Measurements from ENCODE around the gene TMEM106C.

TMEM106C gene

GRCh38 chr12:47962198-47962597, 1.2 kb upstream of the TMEM106C start:
- Mint-ChIP-seq H3K9me3 (peaks cover 10% of the 10 kb centered on the region), H3K4me1 (ENCODE audit: low read depth) (peaks cover 28% of the 10 kb centered on the region), H3K36me3 (ENCODE audit: low read depth) (peaks cover 7% of the 10 kb centered on the region), H3K27me3 (peaks cover 46% of the 10 kb centered on the region), H3K27ac (no peak overlapping the region), H3K4me3 (no peak overlapping the region)
- intact Hi-C loops (cut with micrococcal nuclease), result loop anchor here (10.0 kb wide), 1 partner anchor 203 kb away; no protein-coding TSS in a partner anchor

DNA sequence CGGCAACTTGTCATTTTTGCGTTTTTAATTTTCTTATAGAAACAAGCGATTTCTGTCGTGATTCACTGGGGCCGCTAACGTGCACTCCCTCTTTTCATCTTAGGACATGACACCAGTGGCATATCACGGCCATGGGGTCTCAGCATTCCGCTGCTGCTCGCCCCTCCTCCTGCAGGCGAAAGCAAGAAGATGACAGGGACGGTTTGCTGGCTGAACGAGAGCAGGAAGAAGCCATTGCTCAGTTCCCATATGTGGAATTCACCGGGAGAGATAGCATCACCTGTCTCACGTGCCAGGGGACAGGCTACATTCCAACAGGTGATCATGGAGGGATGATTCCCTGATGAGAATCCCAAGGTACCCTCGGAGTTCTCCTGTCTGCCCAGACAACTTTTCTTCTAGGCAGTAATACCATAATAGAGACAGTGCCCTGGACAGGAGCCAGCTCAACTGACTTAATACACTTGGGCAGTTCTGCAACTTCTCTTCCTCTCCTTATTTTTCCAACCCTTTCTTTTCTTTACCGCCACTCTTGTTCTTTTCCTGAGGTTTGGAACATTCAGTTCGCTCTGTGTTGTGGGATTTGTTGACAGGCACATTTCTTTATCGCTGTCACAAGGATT, 821 bp downstream of the TMEM106C start:
- Mint-ChIP-seq H3K27ac (peak overlapping the region; percentile 81), H3K36me3 (ENCODE audit: low read depth) (peaks cover 7% of the 10 kb centered on the region), H3K9me3 (no peaks in the 10 kb centered on the region)

DNA sequence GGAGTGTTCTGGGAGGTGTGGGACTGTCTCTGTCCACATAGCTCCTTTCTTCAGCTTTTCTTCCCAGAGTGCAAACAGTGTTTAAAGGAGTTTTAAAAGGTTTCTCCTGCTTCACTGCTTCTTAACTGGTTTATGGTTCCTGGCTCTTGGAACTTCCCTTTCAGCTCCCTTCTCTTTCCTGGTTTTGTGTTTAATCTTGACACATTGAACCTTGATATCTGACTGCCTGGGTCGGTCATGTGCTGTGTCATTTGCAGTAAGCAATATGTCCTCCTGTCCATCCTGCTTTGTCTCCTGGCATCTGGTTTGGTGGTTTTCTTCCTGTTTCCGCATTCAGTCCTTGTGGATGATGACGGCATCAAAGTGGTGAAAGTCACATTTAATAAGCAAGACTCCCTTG, 2.2 kb downstream of the TMEM106C start:
- Mint-ChIP-seq H3K36me3 (ENCODE audit: low read depth) (peaks cover 7% of the 10 kb centered on the region), H3K27ac (peak overlapping the region; percentile 9), H3K27me3 (peaks cover 28% of the 10 kb centered on the region), H3K4me3 (no peak overlapping the region), H3K9me3 (no peaks in the 10 kb centered on the region), H3K4me1 (ENCODE audit: low read depth) (peaks cover 28% of the 10 kb centered on the region)
- intact Hi-C loops (cut with micrococcal nuclease), result loop anchor here (10.0 kb wide), 1 partner anchor 199 kb away; no protein-coding TSS in a partner anchor

More for the DNA sequence above, 821 bp downstream of the TMEM106C start:
- Mint-ChIP-seq H3K27me3 (peaks cover 41% of the 10 kb centered on the region), H3K4me1 (ENCODE audit: low read depth) (peaks cover 28% of the 10 kb centered on the region), H3K4me3 (peak overlapping the region; percentile 89)
- intact Hi-C loops (cut with micrococcal nuclease), result loop anchor here (10.0 kb wide), 1 partner anchor 201 kb away; no protein-coding TSS in a partner anchor

DNA sequence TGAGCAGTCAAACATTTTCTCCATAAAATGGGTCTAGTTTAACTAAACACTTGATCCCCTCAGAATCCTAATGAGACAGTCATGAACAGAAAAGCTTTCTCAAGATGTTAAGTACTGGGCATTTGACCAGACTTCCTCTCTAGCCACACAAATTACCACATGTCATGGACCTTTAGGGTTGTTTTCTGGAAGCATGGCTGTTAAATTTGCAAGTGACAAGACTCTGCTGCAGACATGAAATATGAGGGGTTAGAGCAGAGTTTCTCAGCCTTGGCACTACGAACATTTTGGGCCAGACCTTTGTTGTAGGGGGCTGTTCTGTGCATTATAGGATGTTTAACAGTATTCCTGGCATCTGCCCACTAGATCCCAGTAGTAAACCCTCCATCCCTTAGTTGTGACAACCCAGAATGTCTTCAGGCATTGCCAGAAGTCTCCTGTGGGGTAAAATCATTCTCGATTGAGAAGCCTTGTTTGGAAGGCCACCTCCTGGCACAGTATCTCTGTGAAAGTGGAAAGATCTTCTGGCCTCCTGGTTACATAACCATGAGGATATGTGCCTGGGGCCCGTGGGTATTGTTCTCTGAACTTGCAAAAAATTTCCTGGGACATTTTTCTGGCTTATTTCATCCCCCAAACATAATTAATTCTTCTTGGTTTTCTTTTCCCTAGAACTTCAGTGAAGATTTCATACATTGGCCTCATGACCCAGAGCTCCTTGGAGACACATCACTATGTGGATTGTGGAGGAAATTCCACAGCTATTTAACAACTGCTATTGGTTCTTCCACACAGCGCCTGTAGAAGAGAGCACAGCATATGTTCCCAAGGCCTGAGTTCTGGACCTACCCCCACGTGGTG, 4.3 kb downstream of the TMEM106C start:
- intact Hi-C loops (cut with micrococcal nuclease), result loop anchor here (10.0 kb wide), 1 partner anchor 197 kb away; no protein-coding TSS in a partner anchor
- H3K9me3 Mint-ChIP-seq, result no peaks in the 10 kb centered on the region
- H3K36me3 Mint-ChIP-seq (ENCODE audit: low read depth), result peaks cover 7% of the 10 kb centered on the region
- no peak overlapping the region for H3K27ac Mint-ChIP-seq
- H3K4me3 Mint-ChIP-seq, result no peak overlapping the region
- H3K27me3 Mint-ChIP-seq, result peaks cover 10% of the 10 kb centered on the region
- peaks cover 28% of the 10 kb centered on the region for H3K4me1 Mint-ChIP-seq (ENCODE audit: low read depth)

GRCh38 chr12:47969845-47970244, 6.4 kb downstream of the TMEM106C start:
- intact Hi-C loops (cut with micrococcal nuclease), result loop anchor here (10.0 kb wide), 1 partner anchor 195 kb away; no protein-coding TSS in a partner anchor
- H3K36me3 Mint-ChIP-seq (ENCODE audit: low read depth), result no peaks in the 10 kb centered on the region
- peaks cover 7% of the 10 kb centered on the region for H3K4me1 Mint-ChIP-seq (ENCODE audit: low read depth)
- H3K9me3 Mint-ChIP-seq, result no peaks in the 10 kb centered on the region
- H3K4me3 Mint-ChIP-seq, result no peak overlapping the region
- no peaks in the 10 kb centered on the region for H3K27me3 Mint-ChIP-seq
- no peak overlapping the region for H3K27ac Mint-ChIP-seq

- H3K4me1 Mint-ChIP-seq (ENCODE audit: low read depth), result peaks cover under 1% of the 10 kb centered on the region
Observed at GRCh38 chr12:47970843-47971242, 7.4 kb downstream of the TMEM106C start.

DNA sequence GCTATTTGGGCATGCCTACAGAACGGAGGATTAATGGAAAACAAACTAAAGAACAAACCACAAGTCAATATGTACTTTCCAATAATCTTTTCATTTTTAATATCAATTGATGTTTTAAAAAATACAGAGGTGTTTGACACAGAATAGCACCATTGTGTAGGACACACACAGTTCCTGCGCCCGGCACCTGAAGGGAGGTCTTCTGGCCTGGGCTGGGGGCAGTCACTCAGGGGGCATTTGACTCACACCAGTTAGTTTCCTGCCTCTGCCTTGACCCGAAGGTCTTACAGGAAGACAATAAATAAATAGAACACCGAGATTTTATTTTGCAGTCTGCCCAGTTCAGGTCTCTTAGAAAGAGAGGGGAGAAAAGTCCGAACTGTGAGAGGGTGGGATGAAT, 9.5 kb downstream of the TMEM106C start:
- H3K36me3 Mint-ChIP-seq (ENCODE audit: low read depth), result no peaks in the 10 kb centered on the region
- intact Hi-C loops (cut with micrococcal nuclease), result no loop called here
- H3K4me1 Mint-ChIP-seq (ENCODE audit: low read depth), result no peaks in the 10 kb centered on the region
- no peak overlapping the region for H3K4me3 Mint-ChIP-seq
- H3K9me3 Mint-ChIP-seq, result no peaks in the 10 kb centered on the region
- no peaks in the 10 kb centered on the region for H3K27me3 Mint-ChIP-seq
- H3K27ac Mint-ChIP-seq, result no peak overlapping the region

More at GRCh38 chr12:47970843-47971242, 7.4 kb downstream of the TMEM106C start:
- Mint-ChIP-seq H3K4me3 (no peak overlapping the region), H3K36me3 (ENCODE audit: low read depth) (no peaks in the 10 kb centered on the region), H3K27ac (no peak overlapping the region), H3K9me3 (no peaks in the 10 kb centered on the region), H3K27me3 (no peaks in the 10 kb centered on the region)
- intact Hi-C loops (cut with micrococcal nuclease), result no loop called here

DNA sequence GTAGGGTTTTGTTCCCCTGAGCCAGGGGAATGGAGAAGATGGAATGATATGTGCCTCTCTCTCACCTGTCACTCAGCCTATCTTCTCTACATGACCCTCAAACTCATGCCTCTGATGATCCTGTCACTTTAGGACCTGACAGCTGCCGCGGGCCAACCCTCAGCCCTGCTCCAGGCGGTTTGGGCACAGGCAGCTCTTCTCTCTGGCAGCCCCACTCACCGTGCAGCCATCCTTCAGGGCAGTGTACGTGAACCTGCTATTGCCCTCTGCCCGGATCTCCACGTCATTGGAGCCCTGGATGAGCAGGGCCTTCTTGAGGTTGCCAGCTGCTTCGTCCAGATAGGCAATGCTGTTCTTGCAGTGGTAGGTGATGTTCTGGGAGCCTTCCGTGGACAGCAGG, 10.5 kb downstream of the TMEM106C start:
- H3K27ac Mint-ChIP-seq, result no peak overlapping the region
- H3K4me3 Mint-ChIP-seq, result no peak overlapping the region
- no peaks in the 10 kb centered on the region for H3K36me3 Mint-ChIP-seq (ENCODE audit: low read depth)
- H3K4me1 Mint-ChIP-seq (ENCODE audit: low read depth), result no peaks in the 10 kb centered on the region
- H3K27me3 Mint-ChIP-seq, result peaks cover 2% of the 10 kb centered on the region
- intact Hi-C loops (cut with micrococcal nuclease), result no loop called here
- H3K9me3 Mint-ChIP-seq, result no peaks in the 10 kb centered on the region

DNA sequence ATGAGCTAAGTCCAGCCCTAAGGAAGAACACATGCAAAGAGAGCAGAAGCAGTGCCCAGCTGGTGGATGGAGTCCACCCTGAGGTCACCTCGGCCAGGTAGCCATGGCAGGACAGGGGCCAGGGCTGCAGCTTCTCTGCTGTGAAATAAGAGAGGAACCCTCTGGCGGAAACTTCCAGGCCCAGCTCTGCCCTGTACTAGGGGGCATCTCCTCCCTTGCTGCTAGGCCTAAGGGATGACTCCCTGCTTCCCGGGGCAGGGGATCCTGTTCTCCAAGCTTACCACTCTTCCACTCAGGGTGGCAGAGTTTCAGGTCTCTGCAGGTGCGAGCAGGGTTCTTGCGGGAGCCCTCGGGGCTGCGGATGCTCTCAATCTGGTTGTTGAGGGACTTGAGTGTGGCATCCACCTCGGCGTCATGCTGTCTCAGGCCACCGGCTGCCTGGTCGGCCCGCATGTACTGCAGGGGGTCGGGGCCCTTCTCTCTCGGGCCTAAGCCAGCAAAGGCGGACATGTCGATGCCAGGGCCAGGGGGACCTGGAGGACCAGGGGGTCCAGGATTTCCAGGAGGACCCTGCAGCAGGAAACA, 11.7 kb downstream of the TMEM106C start:
- no peak overlapping the region for H3K27ac Mint-ChIP-seq
- intact Hi-C loops (cut with micrococcal nuclease), result no loop called here
- H3K36me3 Mint-ChIP-seq (ENCODE audit: low read depth), result no peaks in the 10 kb centered on the region
- no peaks in the 10 kb centered on the region for H3K4me1 Mint-ChIP-seq (ENCODE audit: low read depth)
- no peak overlapping the region for H3K4me3 Mint-ChIP-seq
- no peaks in the 10 kb centered on the region for H3K9me3 Mint-ChIP-seq
- peaks cover 8% of the 10 kb centered on the region for H3K27me3 Mint-ChIP-seq

- intact Hi-C loops (cut with micrococcal nuclease), result no loop called here
- Mint-ChIP-seq H3K27me3 (peaks cover 8% of the 10 kb centered on the region), H3K9me3 (no peaks in the 10 kb centered on the region), H3K4me1 (ENCODE audit: low read depth) (no peaks in the 10 kb centered on the region), H3K4me3 (no peak overlapping the region), H3K36me3 (ENCODE audit: low read depth) (no peaks in the 10 kb centered on the region), H3K27ac (no peak overlapping the region)
Observed at GRCh38 chr12:47975816-47976215, 12.4 kb downstream of the TMEM106C start.

- Mint-ChIP-seq H3K27ac (no peak overlapping the region), H3K4me1 (ENCODE audit: low read depth) (no peaks in the 10 kb centered on the region), H3K9me3 (no peaks in the 10 kb centered on the region), H3K4me3 (no peak overlapping the region), H3K27me3 (peaks cover 8% of the 10 kb centered on the region), H3K36me3 (ENCODE audit: low read depth) (no peaks in the 10 kb centered on the region)
- intact Hi-C loops (cut with micrococcal nuclease), result no loop called here
Observed at GRCh38 chr12:47977046-47977771, 13.8 kb downstream of the TMEM106C start.

- Mint-ChIP-seq H3K27me3 (peaks cover 8% of the 10 kb centered on the region), H3K9me3 (no peaks in the 10 kb centered on the region), H3K4me3 (no peak overlapping the region), H3K27ac (no peak overlapping the region), H3K36me3 (ENCODE audit: low read depth) (no peaks in the 10 kb centered on the region), H3K4me1 (ENCODE audit: low read depth) (no peaks in the 10 kb centered on the region)
- intact Hi-C loops (cut with micrococcal nuclease), result no loop called here
Observed at GRCh38 chr12:47977772-47978597, 14.6 kb downstream of the TMEM106C start.

- Mint-ChIP-seq H3K4me1 (ENCODE audit: low read depth) (no peaks in the 10 kb centered on the region), H3K27me3 (peaks cover 8% of the 10 kb centered on the region), H3K36me3 (ENCODE audit: low read depth) (no peaks in the 10 kb centered on the region), H3K27ac (no peak overlapping the region), H3K4me3 (no peak overlapping the region), H3K9me3 (no peaks in the 10 kb centered on the region)
- intact Hi-C loops (cut with micrococcal nuclease), result no loop called here
Observed at GRCh38 chr12:47978598-47978873, 15.1 kb downstream of the TMEM106C start.

Data from dendritic cell treated with granulocyte-macrophage colony-stimulating factor and Interleukin-4, amounts not matched to agents 40 ng/mL and 50 ng/mL, for 4 days (primary cell).